Natural killer cell (primary cell): ENCODE measurements around the gene ARMC5. TPM values are rescaled to one million over a fixed set of nuclear protein-coding genes. Genes with fewer than 3 reads are reported as not detected.
A peak's percentile ranks its signal among the peaks of the same experiment; 100 is the strongest.

Experiments used
- ATAC-seq, 3 donors: fragments of 150-1000 bp in 2 of 3; fragments of 200-7000 bp in 1 of 3; cut with Tn5 transposase; 1 replicate in 1 of 3; 2 replicates in 2 of 3; pipeline ENCODE4 v1.10.0; 2021; ENCODE audit warnings: mild to moderate bottlenecking in 2 of 3, moderate library complexity in 2 of 3
- DNase-seq, 2 donors: peaks; one replicate each; pipeline versions ENCODE4 v3.0.0 to v3.0.0-alpha.2; 2013 to 2021; ENCODE audit warnings: mixed read lengths in 1 of 2
- H3K27ac ChIP-seq: one replicate; pipeline ENCODE4 v1.5.1; 2013; ENCODE audit warnings: mild to moderate bottlenecking, low read length
- H3K27me3 ChIP-seq: one replicate; pipeline ENCODE4 v1.6.1; 2013; ENCODE audit warnings: low read length; ENCODE audit not compliant: control insufficient read depth, insufficient read depth
- H3K36me3 ChIP-seq: one replicate; pipeline ENCODE4 v1.6.1; 2013; ENCODE audit warnings: low read length; ENCODE audit not compliant: control insufficient read depth, insufficient read depth
- H3K4me1 ChIP-seq: one replicate; pipeline ENCODE4 v1.6.1; 2013; ENCODE audit warnings: low read length; ENCODE audit not compliant: control insufficient read depth, insufficient read depth
- H3K4me3 ChIP-seq: one replicate; pipeline ENCODE4 v1.5.1; 2013; ENCODE audit warnings: low read length
- H3K9me3 ChIP-seq: one replicate; pipeline ENCODE4 v1.6.1; 2013; ENCODE audit warnings: low read length; ENCODE audit not compliant: control insufficient read depth, insufficient read depth
- H3K27ac Mint-ChIP-seq, 2 donors: one replicate each; pipeline ENCODE4 v1.8.0; 2022; ENCODE audit warnings: mild to moderate bottlenecking in 2 of 2, mixed read lengths in 2 of 2, moderate library complexity in 1 of 2
- H3K27me3 Mint-ChIP-seq, 2 donors: one replicate each; pipeline ENCODE4 v1.8.0; 2022; ENCODE audit warnings: low read depth in 2 of 2, mixed read lengths in 2 of 2
- H3K36me3 Mint-ChIP-seq: one replicate; pipeline ENCODE4 v1.8.0; 2022; ENCODE audit warnings: mixed read lengths
- H3K4me1 Mint-ChIP-seq, 2 donors: one replicate each; pipeline ENCODE4 v1.8.0; 2022; ENCODE audit warnings: mixed read lengths in 2 of 2
- H3K4me3 Mint-ChIP-seq: one replicate; pipeline ENCODE4 v1.8.0; 2022; ENCODE audit warnings: mild to moderate bottlenecking, moderate library complexity, mixed read lengths
- H3K9me3 Mint-ChIP-seq, 2 donors: one replicate each; pipeline ENCODE4 v1.8.0; 2022; ENCODE audit warnings: mixed read lengths in 2 of 2
- CTCF ChIP-seq: fragments of 200-600 bp; IDR thresholded peaks from one replicate; pipeline ENCODE4 v1.8.0; 2022; ENCODE audit warnings: antibody characterized with exemption
- WGBS: methylation state at CpG from one replicate; pipeline ENCODE4 v1.1.7; 2013; ENCODE audit warnings: missing lambda C conversion rate; ENCODE audit not compliant: insufficient coverage; 5-methylcytosine and 5-hydroxymethylcytosine counted together
- intact Hi-C: fragments of 100-400 bp; cut with micrococcal nuclease; formaldehyde crosslinking; loops from one replicate; pipeline ENCODE4 v1.14.2; 2022
- total RNA-seq, 4 donors: library from RNA; stranded (reverse); fragments of 120-200 nt in 1 of 4; gene quantifications; one replicate each; pipeline versions ENCODE4 v1.2.3 to v1.2.4, GENCODE V29; 2013 to 2022

Gene ARMC5
- total RNA-seq, 3 donors from 2014 or later (not counting 1 experiment from before 2014, with no cell fraction given) = 10.4 to 22.8 (median 16.6) TPM

GRCh38 chr16:31475946-31476302 is 16.6 kb downstream of the ARMC5 start:
- no peaks in the 10 kb centered on the region for H3K9me3 ChIP-seq
- H3K36me3 ChIP-seq = no peaks in the 10 kb centered on the region
- peaks cover 12% of the 10 kb centered on the region for H3K27me3 ChIP-seq
- H3K36me3 Mint-ChIP-seq = no peaks in the 10 kb centered on the region
- H3K4me1 ChIP-seq = peaks cover 37% of the 10 kb centered on the region
- peak overlapping the region; percentile 86 for H3K4me3 Mint-ChIP-seq
- H3K4me3 ChIP-seq = peak overlapping the region; percentile 60
- peaks cover 0 to 21% of the 10 kb centered on the region in 2 donors for H3K27me3 Mint-ChIP-seq
- H3K27ac ChIP-seq = no peak overlapping the region
- 72% methylated on average over 26 of the region's 26 CpGs for WGBS
- DNase-seq (no peak), ATAC-seq (no peak)
- H3K4me1 Mint-ChIP-seq = peaks cover 5 to 30% of the 10 kb centered on the region in 2 donors
- no peaks in the 10 kb centered on the region for H3K9me3 Mint-ChIP-seq
- no peak for TF ChIP-seq CTCF
- H3K27ac Mint-ChIP-seq = peak overlapping the region in 1 of 2 donors; percentile 81
- intact Hi-C loops = no loop called here

GRCh38 chr16:31476303-31477219 is 17.3 kb downstream of the ARMC5 start:
- peak overlapping the region; percentile 86 for H3K4me3 Mint-ChIP-seq
- no peaks in the 10 kb centered on the region for H3K9me3 ChIP-seq
- TF ChIP-seq CTCF = no peak
- intact Hi-C loops = no loop called here
- no peaks in the 10 kb centered on the region for H3K36me3 ChIP-seq
- peaks cover 8% of the 10 kb centered on the region for H3K27me3 ChIP-seq
- DNase-seq = peak; percentile 53 to 89
- ATAC-seq = peak; percentile 88 to 89 (median 89)
- H3K9me3 Mint-ChIP-seq = no peaks in the 10 kb centered on the region
- WGBS = 9% methylated on average over 67 of the region's 68 CpGs
- H3K36me3 Mint-ChIP-seq = no peaks in the 10 kb centered on the region
- peaks cover 5 to 30% of the 10 kb centered on the region in 2 donors for H3K4me1 Mint-ChIP-seq
- no peak overlapping the region for H3K27ac ChIP-seq
- H3K4me1 ChIP-seq = peaks cover 34% of the 10 kb centered on the region
- peak overlapping the region; percentile 60 for H3K4me3 ChIP-seq
- peak overlapping the region in 1 of 2 donors; percentile 81 for H3K27ac Mint-ChIP-seq
- H3K27me3 Mint-ChIP-seq = peaks cover 0 to 15% of the 10 kb centered on the region in 2 donors

- intact Hi-C loops = no loop called here
- Mint-ChIP-seq H3K4me3 (peak overlapping the region; percentile 86), H3K9me3 (no peaks in the 10 kb centered on the region), H3K36me3 (no peaks in the 10 kb centered on the region), H3K4me1 (peaks cover 5 to 25% of the 10 kb centered on the region in 2 donors), H3K27ac (peak overlapping the region in 1 of 2 donors; percentile 81), H3K27me3 (peaks cover 0 to 15% of the 10 kb centered on the region in 2 donors)
- Histone ChIP-seq H3K4me1 (peaks cover 26% of the 10 kb centered on the region), H3K27me3 (peaks cover 2% of the 10 kb centered on the region), H3K36me3 (no peaks in the 10 kb centered on the region), H3K27ac (no peak overlapping the region), H3K9me3 (no peaks in the 10 kb centered on the region), H3K4me3 (peak overlapping the region; percentile 60)
- ATAC-seq = peak; percentile 24 to 29 (median 27)
- WGBS = 26% methylated on average over 67 of the region's 67 CpGs
- DNase-seq = no peak
- no peak for TF ChIP-seq CTCF
Observed at GRCh38 chr16:31477220-31478216, 18.2 kb downstream of the ARMC5 start.
